Middle frontal gyrus (tissue), 1 donor: ENCODE data around the gene CAPN2.
"Not testable (repeated sequence)": the region's sequence is repeated elsewhere in the genome, so short reads cannot be mapped to it uniquely, and the experiment has no call there.

Source experiments
- DNase-seq: peaks from one replicate; pipeline ENCODE4 v3.0.0-alpha.2; 2015; ENCODE audit warnings: low spot score; ENCODE audit errors: extremely low spot score

The CAPN2 gene

GRCh38 chr1:223738465-223739365, 26.4 kb downstream of the CAPN2 start:
- DNase-seq, result no peak

GRCh38 chr1:223739366-223740037, 27.2 kb downstream of the CAPN2 start:
- DNase-seq, result no peak

- DNase-seq, result not testable (repeated sequence)
These were observed 27.8 kb downstream of the CAPN2 start for GRCh38 chr1:223740038-223740736.

- DNase-seq, result no peak
These were observed 29.5 kb downstream of the CAPN2 start for GRCh38 chr1:223741861-223742260.

GRCh38 chr1:223742856-223743517, 30.6 kb downstream of the CAPN2 start:
- DNase-seq, result no peak

GRCh38 chr1:223745731-223746130, 33.4 kb downstream of the CAPN2 start:
- no peak for DNase-seq

GRCh38 chr1:223747838-223748335, 35.5 kb downstream of the CAPN2 start:
- DNase-seq, result no peak

GRCh38 chr1:223748405-223748772, 36.0 kb downstream of the CAPN2 start:
- no peak for DNase-seq

GRCh38 chr1:223748773-223749733, 36.7 kb downstream of the CAPN2 start:
- peak; percentile 55 for DNase-seq

GRCh38 chr1:223750730-223751570, 38.6 kb downstream of the CAPN2 start:
- DNase-seq, result no peak

GRCh38 chr1:223751696-223752095, 39.4 kb downstream of the CAPN2 start:
- DNase-seq, result no peak

- no peak for DNase-seq
These were observed 40.6 kb downstream of the CAPN2 start for GRCh38 chr1:223752721-223753515.

- DNase-seq, result no peak
These were observed 42.5 kb downstream of the CAPN2 start for GRCh38 chr1:223754681-223755431.

GRCh38 chr1:223755432-223755792, 43.1 kb downstream of the CAPN2 start:
- no peak for DNase-seq

GRCh38 chr1:223755992-223756775, 43.8 kb downstream of the CAPN2 start:
- DNase-seq, result peak; percentile 48

GRCh38 chr1:223756806-223757700, 44.7 kb downstream of the CAPN2 start:
- DNase-seq, result no peak
